Thoracic aorta (tissue), 2 donors: ENCODE results near the gene EN1. TPM values are rescaled to one million over a fixed set of nuclear protein-coding genes. Genes with fewer than 3 reads are reported as not detected.

Source experiments
- ATAC-seq: fragments of 150-250 bp; one replicate; pipeline ENCODE4 v1.8.0; 2017; ENCODE audit warnings: low read depth; ENCODE audit not compliant: insufficient number of reproducible peaks, low FRiP score
- DNase-seq: peaks from one replicate; pipeline ENCODE4 v3.0.0-alpha.2; 2020; ENCODE audit warnings: low spot score
- H3K27ac ChIP-seq, 2 donors: fragments of 200-600 bp; sonication (generic); 1 replicate in 1 of 2; 2 replicates in 1 of 2; pipeline ENCODE4 v1.5.1; 2016; ENCODE audit warnings: mild to moderate bottlenecking in 2 of 2, moderate library complexity in 2 of 2
- H3K27me3 ChIP-seq: fragments of 200-600 bp; sonication (generic); replicated peaks from 2 replicates; pipeline ENCODE4 v1.6.0; 2016; ENCODE audit warnings: mild to moderate bottlenecking; ENCODE audit not compliant: insufficient read depth
- H3K36me3 ChIP-seq: fragments of 200-600 bp; sonication (generic); one replicate; pipeline ENCODE4 v1.5.1; 2016
- H3K4me1 ChIP-seq, 2 donors: fragments of 200-600 bp; sonication (generic); 1 replicate in 1 of 2; 2 replicates in 1 of 2; pipeline versions ENCODE4 v1.5.1 to v1.6.0; 2016; ENCODE audit warnings: low read depth in 2 of 2, mild to moderate bottlenecking in 1 of 2; ENCODE audit not compliant: control insufficient read depth in 1 of 2
- H3K4me3 ChIP-seq: fragments of 200-600 bp; sonication (generic); 2 replicates; pipeline ENCODE4 v1.5.1; 2016; ENCODE audit warnings: mild to moderate bottlenecking
- H3K9me3 ChIP-seq: fragments of 200-600 bp; sonication (generic); 2 replicates; pipeline ENCODE4 v1.5.1; 2016
- total RNA-seq, 2 donors: library from RNA; depleted of rRNA; stranded (reverse); fragments of >200 nt; gene quantifications; one replicate each; pipeline versions ENCODE4 v1.1.0 to v1.2.3, GENCODE V29; 2016
- TF ChIP-seq, protein P1 (sequence below): fragments of 200-600 bp; sonication (generic); IDR thresholded peaks from one replicate; pipeline ENCODE4 v1.5.1; 2019; ENCODE audit warnings: antibody characterized with exemption

The EN1 gene
- total RNA-seq, 2 donors from 2014 or later: not detected

DNA sequence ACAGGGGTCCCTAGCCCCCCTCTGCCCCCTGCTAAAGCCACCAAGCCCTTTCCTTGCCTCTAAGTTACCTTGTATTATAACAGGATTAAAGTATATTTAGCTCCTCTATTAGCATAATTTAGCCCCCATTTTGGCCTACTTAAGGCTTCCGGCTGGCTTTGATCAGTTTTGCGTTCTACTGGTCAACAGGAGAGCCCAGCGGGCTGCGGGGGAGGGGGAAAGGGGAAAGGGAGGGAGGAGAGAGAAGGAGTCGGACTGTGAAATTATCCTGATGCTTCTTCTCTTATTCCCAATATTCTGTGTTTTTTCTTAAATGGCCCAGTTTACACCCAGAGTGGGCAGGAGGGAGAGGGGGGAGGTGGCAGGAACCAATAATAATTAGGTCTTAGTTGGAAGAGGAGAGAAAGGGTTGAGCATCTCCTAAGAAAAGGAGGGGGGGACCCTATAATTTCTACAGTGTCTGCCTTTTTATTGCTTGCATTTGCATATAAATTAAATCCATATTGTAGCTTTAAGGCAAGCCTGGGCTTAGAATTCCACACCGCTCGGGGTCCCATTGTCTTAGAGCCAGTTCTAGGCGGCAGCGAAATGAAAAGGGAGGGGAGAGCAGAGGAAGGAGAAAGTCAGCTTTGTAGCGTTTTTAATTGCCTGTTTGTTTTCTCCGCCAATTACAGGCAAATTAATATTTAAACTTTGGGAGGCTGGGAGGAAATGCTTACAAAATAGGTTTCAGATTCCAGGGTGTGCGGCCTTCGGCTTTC lies 39.6 kb downstream of the EN1 start:
- Histone ChIP-seq H3K27me3 (no peaks in the 10 kb centered on the region), H3K36me3 (no peaks in the 10 kb centered on the region), H3K27ac (no peak overlapping the region), H3K9me3 (no peaks in the 10 kb centered on the region), H3K4me3 (peak overlapping the region; percentile 30), H3K4me1 (no peaks in the 10 kb centered on the region)
- TF ChIP-seq, protein P1, sequence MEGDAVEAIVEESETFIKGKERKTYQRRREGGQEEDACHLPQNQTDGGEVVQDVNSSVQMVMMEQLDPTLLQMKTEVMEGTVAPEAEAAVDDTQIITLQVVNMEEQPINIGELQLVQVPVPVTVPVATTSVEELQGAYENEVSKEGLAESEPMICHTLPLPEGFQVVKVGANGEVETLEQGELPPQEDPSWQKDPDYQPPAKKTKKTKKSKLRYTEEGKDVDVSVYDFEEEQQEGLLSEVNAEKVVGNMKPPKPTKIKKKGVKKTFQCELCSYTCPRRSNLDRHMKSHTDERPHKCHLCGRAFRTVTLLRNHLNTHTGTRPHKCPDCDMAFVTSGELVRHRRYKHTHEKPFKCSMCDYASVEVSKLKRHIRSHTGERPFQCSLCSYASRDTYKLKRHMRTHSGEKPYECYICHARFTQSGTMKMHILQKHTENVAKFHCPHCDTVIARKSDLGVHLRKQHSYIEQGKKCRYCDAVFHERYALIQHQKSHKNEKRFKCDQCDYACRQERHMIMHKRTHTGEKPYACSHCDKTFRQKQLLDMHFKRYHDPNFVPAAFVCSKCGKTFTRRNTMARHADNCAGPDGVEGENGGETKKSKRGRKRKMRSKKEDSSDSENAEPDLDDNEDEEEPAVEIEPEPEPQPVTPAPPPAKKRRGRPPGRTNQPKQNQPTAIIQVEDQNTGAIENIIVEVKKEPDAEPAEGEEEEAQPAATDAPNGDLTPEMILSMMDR: no peak
- no peak for DNase-seq
- ATAC-seq: no peak

DNA sequence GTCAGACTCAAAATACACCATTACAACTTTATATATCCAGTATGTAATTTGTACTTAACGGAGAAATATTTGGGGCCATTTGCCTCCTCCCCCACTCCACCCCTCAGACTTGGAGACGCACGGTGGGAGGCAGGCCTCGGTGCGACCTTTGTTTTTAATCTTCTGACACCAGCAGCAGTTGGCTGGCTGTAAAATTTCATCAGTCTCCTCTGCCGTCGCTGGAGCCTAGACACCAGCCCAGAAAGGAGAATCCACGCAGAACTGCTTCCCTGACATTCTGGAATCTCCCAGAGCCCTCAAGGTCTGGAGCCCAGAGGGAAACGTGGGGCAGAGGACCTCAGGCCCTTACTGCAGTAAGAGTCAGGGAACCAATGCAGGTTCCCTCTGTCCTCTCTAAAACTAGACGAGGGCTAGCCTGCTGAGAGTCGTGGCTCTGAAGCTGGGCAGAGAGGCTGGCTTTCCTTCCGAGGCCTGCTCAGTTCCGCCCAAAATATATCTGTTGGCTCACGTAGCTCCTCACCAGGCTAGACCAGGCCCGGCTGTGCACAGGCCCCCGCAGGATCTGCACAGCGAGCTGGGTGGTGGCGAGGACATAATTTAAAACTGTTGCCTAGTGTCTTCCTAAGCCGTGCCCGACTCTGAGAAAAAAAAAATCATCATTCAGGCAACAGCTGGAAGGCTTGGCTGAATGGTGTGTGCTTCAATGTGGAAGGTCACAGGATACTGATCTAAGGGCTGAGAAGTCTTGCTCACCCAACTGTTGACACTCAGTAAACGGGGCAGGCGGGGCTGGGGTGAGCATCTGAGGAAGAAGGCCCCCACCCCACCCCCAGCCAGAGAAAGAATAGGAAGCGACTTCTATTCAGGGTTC lies 40.4 kb downstream of the EN1 start:
- no peak for DNase-seq
- TF ChIP-seq, protein P1: no peak
- no peaks in the 10 kb centered on the region for H3K4me1 ChIP-seq
- no peaks in the 10 kb centered on the region for H3K36me3 ChIP-seq
- no peaks in the 10 kb centered on the region for H3K27me3 ChIP-seq
- ATAC-seq: no peak
- H3K27ac ChIP-seq: no peak overlapping the region
- H3K4me3 ChIP-seq: no peak overlapping the region
- no peaks in the 10 kb centered on the region for H3K9me3 ChIP-seq

DNA sequence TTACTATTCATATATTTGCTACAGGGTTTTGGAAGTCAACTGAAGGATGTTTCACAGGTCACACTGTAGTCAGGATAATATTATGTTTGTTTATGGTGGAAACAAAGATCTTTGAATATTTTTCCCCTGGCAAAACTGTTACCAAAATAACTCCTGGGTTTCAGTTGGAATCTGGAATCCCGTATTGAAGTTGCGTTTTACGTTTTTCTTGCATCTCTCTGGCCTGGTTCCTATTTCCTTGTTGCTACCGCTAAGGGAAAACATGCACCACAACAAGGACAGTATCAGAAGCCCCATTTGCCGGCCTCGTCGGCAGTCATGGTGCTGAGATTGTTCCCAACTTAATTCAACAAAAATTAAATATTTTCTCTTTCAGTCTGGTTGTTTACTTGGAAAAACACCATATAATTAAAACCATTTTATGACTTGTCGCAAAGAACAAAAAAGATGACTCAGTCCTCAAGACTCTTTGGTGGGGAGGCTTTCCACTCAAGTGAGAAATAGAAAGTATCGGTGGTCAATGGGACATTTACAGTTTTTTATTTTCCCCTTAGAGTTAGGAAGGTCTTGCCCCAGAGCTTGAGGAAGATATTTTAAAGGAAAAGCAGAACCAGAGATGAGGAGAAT lies 42.3 kb downstream of the EN1 start:
- no peaks in the 10 kb centered on the region for H3K36me3 ChIP-seq
- H3K27me3 ChIP-seq: no peaks in the 10 kb centered on the region
- no peaks in the 10 kb centered on the region for H3K9me3 ChIP-seq
- no peak for DNase-seq
- H3K4me1 ChIP-seq: no peaks in the 10 kb centered on the region
- no peak overlapping the region for H3K27ac ChIP-seq
- no peak for ATAC-seq
- no peak overlapping the region for H3K4me3 ChIP-seq
- TF ChIP-seq, protein P1: no peak

DNA sequence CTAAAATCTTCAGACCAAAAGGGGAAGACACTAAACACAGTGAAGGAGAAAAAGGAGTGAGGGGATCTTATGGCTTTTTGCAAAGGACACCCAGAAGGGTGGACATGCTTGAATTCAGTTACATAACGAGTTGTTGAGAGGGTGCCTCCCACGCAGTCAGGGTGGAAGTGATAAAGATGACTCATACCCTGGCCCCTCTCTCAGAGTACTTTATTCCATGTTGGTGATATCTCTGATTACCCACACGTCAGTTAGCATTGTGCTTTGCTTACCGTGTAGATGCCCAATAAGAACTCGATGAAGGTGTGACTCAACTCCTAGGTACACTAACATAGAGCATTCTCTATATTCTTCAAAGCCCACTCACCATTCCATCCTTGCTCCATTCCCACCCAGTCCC lies 44.4 kb downstream of the EN1 start:
- Histone ChIP-seq H3K27me3 (no peaks in the 10 kb centered on the region), H3K9me3 (no peaks in the 10 kb centered on the region), H3K36me3 (no peaks in the 10 kb centered on the region), H3K4me3 (no peak overlapping the region), H3K27ac (no peak overlapping the region), H3K4me1 (no peaks in the 10 kb centered on the region)
- DNase-seq (no peak), ATAC-seq (no peak)
- TF ChIP-seq, protein P1: no peak

DNA sequence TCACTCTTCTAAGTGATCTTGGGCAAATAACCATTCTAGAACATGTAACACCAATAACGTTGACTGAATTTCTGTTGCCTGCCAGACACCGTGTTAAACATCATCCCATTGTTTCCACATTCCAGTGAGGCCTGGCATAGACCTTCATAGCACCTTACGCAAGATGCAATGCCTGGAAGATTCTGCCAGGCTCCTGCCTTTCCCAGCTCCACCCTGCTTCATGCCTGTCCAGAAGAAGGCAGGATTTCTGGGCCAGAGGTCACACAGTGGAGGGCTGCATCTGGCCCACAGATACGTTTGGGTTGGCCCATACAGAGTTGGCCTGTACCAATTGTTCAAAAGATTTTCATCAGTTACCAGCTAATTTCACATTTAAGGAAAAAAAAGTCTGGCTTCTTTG lies 46.3 kb downstream of the EN1 start:
- no peak for ATAC-seq
- Histone ChIP-seq H3K9me3 (no peaks in the 10 kb centered on the region), H3K4me3 (no peak overlapping the region), H3K27me3 (no peaks in the 10 kb centered on the region), H3K36me3 (no peaks in the 10 kb centered on the region), H3K27ac (no peak overlapping the region), H3K4me1 (no peaks in the 10 kb centered on the region)
- TF ChIP-seq, protein P1: no peak
- DNase-seq: no peak
